Chondrocyte (in vitro differentiated cells): ENCODE results near the gene NSUN7. TPM values are rescaled to one million over a fixed set of nuclear protein-coding genes. Genes with fewer than 3 reads are reported as not detected.

ENCODE experiments used
- DNase-seq: peaks from one replicate; pipeline ENCODE4 v3.0.0; 2021; ENCODE audit warnings: mixed read lengths, low spot score
- H3K27ac Mint-ChIP-seq: one replicate; pipeline ENCODE4 v1.8.0; 2021; ENCODE audit warnings: mild to moderate bottlenecking, moderate library complexity, mixed read lengths; ENCODE audit not compliant: unreplicated experiment
- H3K27me3 Mint-ChIP-seq: 2 replicates; pipeline ENCODE4 v1.8.0; 2021; ENCODE audit warnings: low read depth, mixed read lengths
- H3K36me3 Mint-ChIP-seq: 2 replicates; pipeline ENCODE4 v1.8.0; 2021; ENCODE audit warnings: low read depth, mixed read lengths
- H3K4me1 Mint-ChIP-seq: 2 replicates; pipeline ENCODE4 v1.8.0; 2021; ENCODE audit warnings: low read depth, mild to moderate bottlenecking, mixed read lengths
- H3K4me3 Mint-ChIP-seq: one replicate; pipeline ENCODE4 v1.8.0; 2021; ENCODE audit warnings: mild to moderate bottlenecking, moderate library complexity, mixed read lengths; ENCODE audit not compliant: unreplicated experiment
- H3K9me3 Mint-ChIP-seq: 2 replicates; pipeline ENCODE4 v1.8.0; 2021; ENCODE audit warnings: low read depth, mixed read lengths
- total RNA-seq: library from RNA; stranded (reverse); gene quantifications from 3 replicates; pipeline ENCODE4 v1.2.1, GENCODE V29; 2021
- TF ChIP-seq, protein P1 (sequence below): fragments of 200-600 bp; sonication (generic); IDR thresholded peaks from 2 replicates; pipeline ENCODE4 v1.5.0; 2021; ENCODE audit warnings: antibody characterized with exemption, mild to moderate bottlenecking, moderate library complexity

The NSUN7 gene
- total RNA-seq, 1 donor from 2014 or later = 5.1 TPM

DNA sequence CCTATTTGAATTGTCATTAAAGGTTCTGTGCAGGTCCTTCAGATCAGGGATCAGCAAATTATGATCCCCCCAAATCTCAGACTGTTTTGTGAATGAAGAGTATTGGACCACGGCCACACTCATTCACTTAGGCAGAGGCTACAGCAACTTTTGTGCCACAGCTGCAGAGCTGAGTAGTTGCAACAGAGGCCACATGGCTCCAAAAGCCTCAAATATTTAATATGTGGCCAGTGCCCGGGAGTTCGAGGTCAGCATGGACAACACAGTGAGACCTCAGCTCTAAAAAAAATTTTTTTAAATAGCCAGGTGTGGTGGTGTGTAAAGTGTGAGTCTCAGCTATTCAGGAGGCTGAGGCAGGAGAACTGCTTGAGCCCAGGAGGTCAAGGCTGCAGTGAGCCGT lies 100.7 kb downstream of the NSUN7 start:
- Mint-ChIP-seq H3K9me3 (no peaks in the 10 kb centered on the region), H3K4me3 (no peak overlapping the region), H3K36me3 (peaks cover 4% of the 10 kb centered on the region), H3K27ac (no peak overlapping the region), H3K4me1 (peaks cover 14% of the 10 kb centered on the region), H3K27me3 (no peaks in the 10 kb centered on the region)
- no peak for DNase-seq
- TF ChIP-seq, protein P1, sequence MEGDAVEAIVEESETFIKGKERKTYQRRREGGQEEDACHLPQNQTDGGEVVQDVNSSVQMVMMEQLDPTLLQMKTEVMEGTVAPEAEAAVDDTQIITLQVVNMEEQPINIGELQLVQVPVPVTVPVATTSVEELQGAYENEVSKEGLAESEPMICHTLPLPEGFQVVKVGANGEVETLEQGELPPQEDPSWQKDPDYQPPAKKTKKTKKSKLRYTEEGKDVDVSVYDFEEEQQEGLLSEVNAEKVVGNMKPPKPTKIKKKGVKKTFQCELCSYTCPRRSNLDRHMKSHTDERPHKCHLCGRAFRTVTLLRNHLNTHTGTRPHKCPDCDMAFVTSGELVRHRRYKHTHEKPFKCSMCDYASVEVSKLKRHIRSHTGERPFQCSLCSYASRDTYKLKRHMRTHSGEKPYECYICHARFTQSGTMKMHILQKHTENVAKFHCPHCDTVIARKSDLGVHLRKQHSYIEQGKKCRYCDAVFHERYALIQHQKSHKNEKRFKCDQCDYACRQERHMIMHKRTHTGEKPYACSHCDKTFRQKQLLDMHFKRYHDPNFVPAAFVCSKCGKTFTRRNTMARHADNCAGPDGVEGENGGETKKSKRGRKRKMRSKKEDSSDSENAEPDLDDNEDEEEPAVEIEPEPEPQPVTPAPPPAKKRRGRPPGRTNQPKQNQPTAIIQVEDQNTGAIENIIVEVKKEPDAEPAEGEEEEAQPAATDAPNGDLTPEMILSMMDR = no peak

DNA sequence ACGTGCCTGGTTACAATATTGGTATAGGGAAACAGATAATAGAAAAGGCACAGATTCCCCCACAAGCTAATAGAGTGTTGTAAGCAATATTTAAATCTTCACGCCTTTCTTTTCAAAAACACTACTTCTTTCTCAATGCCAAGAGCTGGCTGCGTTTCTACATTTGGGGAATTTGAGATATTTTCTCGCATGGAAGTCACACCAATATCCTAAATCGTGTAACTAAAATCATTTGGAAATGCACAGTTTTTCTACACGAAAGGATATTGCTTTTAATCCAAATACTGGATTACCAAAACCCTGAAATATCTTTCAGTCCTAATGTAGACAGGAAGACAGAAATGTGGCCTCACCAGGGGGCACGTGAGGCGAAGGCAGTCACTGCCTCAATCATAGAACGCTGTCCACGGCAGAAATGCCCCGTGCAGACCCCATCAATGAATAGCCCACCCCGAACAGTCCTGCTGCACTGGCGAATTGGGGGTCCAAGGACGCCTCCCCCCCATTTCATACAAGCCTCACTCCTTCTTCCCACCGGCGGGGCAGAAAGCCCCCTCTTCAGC lies 106.6 kb downstream of the NSUN7 start:
- Mint-ChIP-seq H3K27me3 (no peaks in the 10 kb centered on the region), H3K9me3 (no peaks in the 10 kb centered on the region), H3K4me1 (peaks cover 11% of the 10 kb centered on the region), H3K27ac (no peak overlapping the region), H3K4me3 (peak overlapping the region; percentile 59), H3K36me3 (peaks cover 7% of the 10 kb centered on the region)
- no peak for DNase-seq
- TF ChIP-seq, protein P1 = no peak

DNA sequence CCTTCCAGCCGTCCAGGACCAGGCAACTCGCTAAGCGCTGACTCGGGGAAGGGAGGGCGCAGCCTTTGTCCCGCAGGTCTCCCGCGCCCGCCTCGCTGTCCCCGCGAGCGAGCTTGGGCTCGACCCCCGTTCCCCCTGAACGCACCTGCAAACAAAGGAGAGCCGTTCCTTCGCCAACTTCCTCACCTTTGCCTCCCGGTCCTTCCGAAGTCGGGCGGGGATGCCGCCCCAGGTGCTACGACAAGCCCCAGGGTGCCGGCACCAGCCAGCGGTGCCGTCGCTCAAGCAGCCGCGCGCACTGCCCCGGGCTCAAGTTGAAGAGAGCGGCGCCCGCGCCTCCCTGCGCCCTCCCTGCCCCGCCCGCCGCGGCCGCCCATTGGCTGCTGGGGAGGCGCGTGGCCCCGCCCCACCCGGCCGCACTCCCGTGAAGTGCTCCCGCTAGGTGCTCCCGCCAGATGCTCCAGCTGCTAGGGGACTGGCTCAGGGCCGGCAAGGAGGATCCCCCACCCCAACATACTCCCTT lies 107.1 kb downstream of the NSUN7 start:
- no peak overlapping the region for H3K27ac Mint-ChIP-seq
- H3K36me3 Mint-ChIP-seq = peaks cover 7% of the 10 kb centered on the region
- H3K4me3 Mint-ChIP-seq = peak overlapping the region; percentile 59
- H3K4me1 Mint-ChIP-seq = peaks cover 11% of the 10 kb centered on the region
- TF ChIP-seq, protein P1 = no peak
- DNase-seq = no peak
- no peaks in the 10 kb centered on the region for H3K9me3 Mint-ChIP-seq
- no peaks in the 10 kb centered on the region for H3K27me3 Mint-ChIP-seq

DNA sequence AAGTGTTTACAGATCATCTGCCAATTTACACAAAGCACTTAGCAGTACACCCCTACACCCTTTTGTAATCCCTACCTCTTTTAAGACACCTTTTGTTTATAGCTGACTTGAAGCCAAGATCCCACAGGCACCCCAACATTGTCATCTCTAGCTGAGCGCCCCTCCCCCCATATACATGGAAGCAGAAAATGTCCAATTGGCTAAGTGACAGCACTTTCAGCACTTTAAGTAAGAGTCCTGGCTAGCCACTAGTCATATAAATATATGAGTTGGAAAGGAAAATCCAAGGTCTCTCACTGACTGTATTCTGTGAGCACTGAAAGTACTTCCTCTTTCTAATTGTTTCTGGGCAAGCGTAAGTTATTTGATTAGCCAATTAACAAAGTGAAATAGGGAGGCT lies 108.2 kb downstream of the NSUN7 start:
- Mint-ChIP-seq H3K4me1 (peaks cover 11% of the 10 kb centered on the region), H3K27me3 (no peaks in the 10 kb centered on the region), H3K9me3 (no peaks in the 10 kb centered on the region), H3K27ac (no peak overlapping the region), H3K36me3 (peaks cover 7% of the 10 kb centered on the region), H3K4me3 (no peak overlapping the region)
- TF ChIP-seq, protein P1 = no peak
- DNase-seq = no peak

DNA sequence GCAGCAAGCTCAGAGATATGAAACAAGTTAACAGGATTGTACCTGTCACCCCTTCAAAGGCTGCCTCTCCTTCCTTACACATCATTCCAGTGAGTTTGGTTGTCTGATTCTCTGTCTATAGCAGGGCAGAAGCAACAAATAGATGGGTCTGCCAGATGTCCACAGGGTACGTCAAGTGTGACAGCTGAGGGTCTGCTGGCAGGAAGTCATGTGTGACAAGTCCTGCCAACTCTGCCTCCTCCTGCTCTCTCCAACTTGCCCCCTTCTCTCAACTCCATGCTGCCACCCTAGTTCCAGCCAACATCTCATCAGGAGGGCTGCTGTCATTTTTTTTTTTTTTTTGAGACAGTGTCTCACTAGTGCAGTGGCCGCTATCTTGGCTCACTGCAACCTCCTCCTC lies 109.2 kb downstream of the NSUN7 start:
- no peak for DNase-seq
- Mint-ChIP-seq H3K27ac (no peak overlapping the region), H3K4me1 (peaks cover 11% of the 10 kb centered on the region), H3K9me3 (no peaks in the 10 kb centered on the region), H3K36me3 (peaks cover 7% of the 10 kb centered on the region), H3K27me3 (no peaks in the 10 kb centered on the region), H3K4me3 (no peak overlapping the region)
- TF ChIP-seq, protein P1 = no peak

Other genes with a start within 250 kb of the NSUN7 start
- gene RBM47, start 120.1 kb upstream of the NSUN7 start, total RNA-seq = 0.12 to 0.26 TPM (median 0.12 TPM) in 3 replicates